HEK293 (cell line): Measurements from ENCODE around the gene RPL3.

Experiments
- CTCF ChIA-PET: fragments of 350-600 bp; formaldehyde crosslinking; extraction: SDS; loops from one replicate; lab custom pipeline; 2021; ENCODE audit warnings: antibody characterized with exemption; lab: Yijun Ruan, JAX
- POLR2A ChIA-PET: fragments of 300-600 bp; formaldehyde crosslinking; extraction: SDS; loops from one replicate; lab custom pipeline; 2020; ENCODE audit warnings: antibody characterized with exemption, inconsistent platforms; lab: Yijun Ruan, JAX
- H3K27ac ChIP-seq: fragments of 200-500 bp; sonication (Bioruptor generic); 2 replicates; pipeline ENCODE4 v1.5.1; 2014; ENCODE audit warnings: low read depth, low read length, control low read depth, inconsistent platforms; ENCODE audit errors: extremely low read depth
- H3K36me3 ChIP-seq, 2 experiments: fragments of 200-500 bp in 1 of 2; sonication (Bioruptor generic) in 1 of 2; 1 replicate in 1 of 2; 2 replicates in 1 of 2; pipeline ENCODE4 v1.5.1; 2014 to 2017; ENCODE audit warnings: inconsistent platforms in 2 of 2, low read length in 2 of 2; ENCODE audit not compliant: control insufficient read depth in 2 of 2, insufficient read depth in 1 of 2
- H3K4me1 ChIP-seq: fragments of 200-500 bp; sonication (Bioruptor generic); 2 replicates; pipeline ENCODE4 v1.5.1; 2014; ENCODE audit warnings: mild to moderate bottlenecking, low read length, inconsistent platforms; ENCODE audit not compliant: control insufficient read depth, insufficient read depth
- H3K4me3 ChIP-seq: 2 replicates; pipeline ENCODE4 v1.5.1; 2011; ENCODE audit warnings: low read depth, mild to moderate bottlenecking, control low read depth, low read length, moderate library complexity
- H3K9me3 ChIP-seq: fragments of 200-500 bp; sonication (Bioruptor generic); 2 replicates; pipeline ENCODE4 v1.5.1; 2014; ENCODE audit warnings: low read depth, low read length, inconsistent platforms; ENCODE audit not compliant: control insufficient read depth, insufficient read depth
- HOXD13 ChIP-seq: sonication (generic); formaldehyde crosslinking; IDR thresholded peaks from 2 replicates; pipeline ENCODE4 v1.8.0; 2022; ENCODE audit warnings: missing genetic modification reagents, borderline replicate concordance
- PRDM1 ChIP-seq: fragments of 450-650 bp; formaldehyde crosslinking; IDR thresholded peaks from 2 replicates; pipeline ENCODE4; 2016; ENCODE audit warnings: missing biosample characterization, missing genetic modification characterization
- ZBTB20 ChIP-seq: fragments of 450-650 bp; formaldehyde crosslinking; IDR thresholded peaks from 2 replicates; pipeline ENCODE4 v1.5.1; 2016; ENCODE audit warnings: missing biosample characterization, missing genetic modification characterization
- ZNF146 ChIP-seq: fragments of 450-650 bp; formaldehyde crosslinking; IDR thresholded peaks from 2 replicates; pipeline ENCODE4 v1.5.1; 2016; ENCODE audit warnings: missing biosample characterization, missing genetic modification characterization
- ZNF174 ChIP-seq: fragments of 450-650 bp; formaldehyde crosslinking; IDR thresholded peaks from 2 replicates; pipeline ENCODE4 v1.5.0; 2017; ENCODE audit warnings: missing biosample characterization, mild to moderate bottlenecking, missing genetic modification characterization
- ZNF266 ChIP-seq: fragments of 450-650 bp; formaldehyde crosslinking; IDR thresholded peaks from 2 replicates; pipeline ENCODE4 v1.5.1; 2016; ENCODE audit warnings: missing biosample characterization, missing genetic modification characterization, low read depth
- ZNF292 ChIP-seq: fragments of 450-650 bp; formaldehyde crosslinking; IDR thresholded peaks from 2 replicates; pipeline ENCODE4 v1.5.1; 2016; ENCODE audit warnings: low read depth, missing biosample characterization, missing genetic modification characterization, borderline replicate concordance
- ZNF324 ChIP-seq: fragments of 450-650 bp; formaldehyde crosslinking; IDR thresholded peaks from 2 replicates; pipeline ENCODE4 v1.5.1; 2016; ENCODE audit warnings: missing biosample characterization, missing genetic modification characterization
- ZNF416 ChIP-seq: fragments of 450-650 bp; formaldehyde crosslinking; IDR thresholded peaks from 2 replicates; pipeline ENCODE4 v1.5.1; 2016; ENCODE audit warnings: missing biosample characterization, missing genetic modification characterization
- ZNF426 ChIP-seq: fragments of 450-650 bp; formaldehyde crosslinking; IDR thresholded peaks from 2 replicates; pipeline ENCODE4 v1.5.1; 2017; ENCODE audit warnings: missing biosample characterization, missing genetic modification characterization, mild to moderate bottlenecking, inconsistent platforms, moderate library complexity
- ZNF510 ChIP-seq: fragments of 450-650 bp; formaldehyde crosslinking; IDR thresholded peaks from 2 replicates; pipeline ENCODE4 v1.5.1; 2018; ENCODE audit warnings: mild to moderate bottlenecking, missing genetic modification characterization, missing biosample characterization; ENCODE audit not compliant: insufficient replicate concordance
- ZNF623 ChIP-seq: fragments of 450-650 bp; formaldehyde crosslinking; IDR thresholded peaks from 2 replicates; pipeline ENCODE4 v1.5.1; 2016; ENCODE audit warnings: missing biosample characterization, missing genetic modification characterization
- ZNF626 ChIP-seq: fragments of 450-650 bp; sonication (Bioruptor Pico); formaldehyde crosslinking; IDR thresholded peaks from 2 replicates; pipeline ENCODE4 v1.5.1; 2018; ENCODE audit warnings: missing biosample characterization, missing genetic modification characterization, inconsistent platforms
- ZNF677 ChIP-seq: fragments of 450-650 bp; IDR thresholded peaks from 2 replicates; pipeline ENCODE4 v1.5.0; 2018; ENCODE audit warnings: missing biosample characterization, mild to moderate bottlenecking, missing genetic modification characterization, moderate library complexity
- ZNF776 ChIP-seq: fragments of 450-650 bp; formaldehyde crosslinking; IDR thresholded peaks from 2 replicates; pipeline ENCODE4 v1.5.0; 2017; ENCODE audit warnings: missing biosample characterization, missing genetic modification characterization, borderline replicate concordance
- ZNF785 ChIP-seq: fragments of 450-650 bp; formaldehyde crosslinking; IDR thresholded peaks from 2 replicates; pipeline ENCODE4 v1.5.1; 2016; ENCODE audit warnings: missing biosample characterization, missing genetic modification characterization
- ZNF843 ChIP-seq: fragments of 450-650 bp; formaldehyde crosslinking; IDR thresholded peaks from 2 replicates; pipeline ENCODE4 v1.5.1; 2016; ENCODE audit warnings: missing biosample characterization, missing genetic modification characterization
- TF ChIP-seq, protein P1 (sequence below): fragments of 450-650 bp; formaldehyde crosslinking; IDR thresholded peaks from 2 replicates; pipeline ENCODE4 v1.5.1; 2016; ENCODE audit warnings: missing biosample characterization, missing genetic modification characterization
- TF ChIP-seq, protein P2 (sequence below): fragments of 450-650 bp; formaldehyde crosslinking; IDR thresholded peaks from 2 replicates; pipeline ENCODE4 v1.5.1; 2017; ENCODE audit warnings: missing biosample characterization, missing genetic modification characterization
- TF ChIP-seq, protein P3 (sequence below): fragments of 450-650 bp; formaldehyde crosslinking; IDR thresholded peaks from 2 replicates; pipeline ENCODE4 v1.5.1; 2017; ENCODE audit warnings: missing biosample characterization, missing genetic modification characterization
- TF ChIP-seq, protein P4 (sequence below): fragments of 450-650 bp; formaldehyde crosslinking; IDR thresholded peaks from 2 replicates; pipeline ENCODE4 v1.5.1; 2016; ENCODE audit warnings: missing biosample characterization, missing genetic modification characterization
- TF ChIP-seq, protein P5 (sequence below): fragments of 450-650 bp; formaldehyde crosslinking; IDR thresholded peaks from 2 replicates; pipeline ENCODE4 v1.5.1; 2016; ENCODE audit warnings: missing biosample characterization, missing genetic modification characterization, borderline replicate concordance
- TF ChIP-seq, protein P6 (sequence below): fragments of 450-650 bp; formaldehyde crosslinking; IDR thresholded peaks from 2 replicates; pipeline ENCODE4 v1.5.1; 2017; ENCODE audit warnings: missing biosample characterization, missing genetic modification characterization

Gene RPL3

DNA sequence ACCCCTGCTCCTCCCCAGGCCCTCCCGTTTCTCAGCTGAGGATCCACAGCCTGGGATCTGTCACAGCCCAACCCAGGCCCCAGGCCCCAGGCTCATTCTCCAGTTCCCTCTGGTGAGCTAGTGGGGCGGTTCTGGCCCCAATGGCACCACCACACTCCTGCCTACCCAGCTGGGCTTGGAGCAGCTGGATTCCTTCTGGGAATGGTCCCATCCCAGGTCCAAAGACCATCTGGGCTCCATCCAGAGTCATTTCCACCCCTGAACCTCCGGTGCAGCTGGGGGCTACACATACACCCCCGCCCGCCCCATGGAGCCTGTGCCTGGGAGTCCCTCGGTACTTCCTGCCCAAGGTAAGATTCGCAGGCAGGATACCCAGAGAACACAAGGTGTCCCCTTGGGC, 39.2 kb downstream of the RPL3 start:
- Histone ChIP-seq H3K4me1 (no peaks in the 10 kb centered on the region; the same call in 1 of the 2 replicates), H3K27ac (no peak overlapping the region), H3K9me3 (no peaks in the 10 kb centered on the region), H3K4me3 (no peak overlapping the region), H3K36me3 (no peaks in the 10 kb centered on the region)
- ChIA-PET POLR2A (interaction anchor here (0.8 to 1.0 kb wide), 2 partner anchors 27 to 40 kb away, joined by 4 read pairs; no protein-coding TSS in a partner anchor), CTCF (interaction anchor here (1.4 kb wide), 1 partner anchor 307 kb away, joined by 3 read pairs; no protein-coding TSS in a partner anchor)
- TF ChIP-seq ZNF626: no peak
- TF ChIP-seq ZNF623: no peak
- TF ChIP-seq ZNF146: no peak
- no peak for TF ChIP-seq ZNF510 (tag by site-specific recombination)
- TF ChIP-seq ZNF677 (tag by site-specific recombination): no peak
- TF ChIP-seq ZNF174 (tag by site-specific recombination): no peak

DNA sequence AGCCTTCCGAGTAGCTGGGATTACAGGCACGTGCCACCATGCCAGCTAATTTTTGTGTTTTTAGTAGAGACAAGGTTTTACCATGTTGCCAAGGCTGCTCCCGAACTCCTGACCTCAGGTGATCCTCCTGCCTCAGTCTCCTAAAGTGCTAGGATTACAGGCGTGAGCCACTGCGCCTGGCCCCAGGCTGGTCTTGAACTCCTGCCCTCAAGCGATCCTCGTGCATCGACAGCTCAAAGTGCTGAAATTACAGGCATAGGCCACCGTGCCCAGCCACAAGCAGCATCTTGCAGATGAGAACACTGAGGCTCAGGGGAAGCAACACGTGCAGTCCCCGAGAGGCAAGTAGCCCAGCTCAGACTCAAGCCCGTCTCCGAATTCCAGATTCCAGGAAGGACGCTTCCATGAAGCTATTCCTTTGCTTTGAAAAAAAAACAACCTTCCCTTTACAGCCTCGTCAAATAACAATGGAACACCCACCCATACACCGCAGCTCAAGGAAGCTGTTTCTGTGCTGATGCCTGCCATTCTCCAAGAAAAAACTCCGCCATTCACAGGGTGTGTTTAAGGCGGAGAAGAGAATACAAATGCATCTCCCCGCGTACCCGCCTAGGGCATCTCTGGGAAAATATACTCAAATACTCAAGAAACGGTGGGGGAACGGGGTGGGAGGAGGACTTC, 40.1 kb downstream of the RPL3 start:
- no peak for TF ChIP-seq ZBTB20 (tag by site-specific recombination)
- no peak for TF ChIP-seq ZNF426
- no peak for TF ChIP-seq ZNF292 (tag by site-specific recombination)
- no peak for TF ChIP-seq ZNF843
- TF ChIP-seq, protein P1, sequence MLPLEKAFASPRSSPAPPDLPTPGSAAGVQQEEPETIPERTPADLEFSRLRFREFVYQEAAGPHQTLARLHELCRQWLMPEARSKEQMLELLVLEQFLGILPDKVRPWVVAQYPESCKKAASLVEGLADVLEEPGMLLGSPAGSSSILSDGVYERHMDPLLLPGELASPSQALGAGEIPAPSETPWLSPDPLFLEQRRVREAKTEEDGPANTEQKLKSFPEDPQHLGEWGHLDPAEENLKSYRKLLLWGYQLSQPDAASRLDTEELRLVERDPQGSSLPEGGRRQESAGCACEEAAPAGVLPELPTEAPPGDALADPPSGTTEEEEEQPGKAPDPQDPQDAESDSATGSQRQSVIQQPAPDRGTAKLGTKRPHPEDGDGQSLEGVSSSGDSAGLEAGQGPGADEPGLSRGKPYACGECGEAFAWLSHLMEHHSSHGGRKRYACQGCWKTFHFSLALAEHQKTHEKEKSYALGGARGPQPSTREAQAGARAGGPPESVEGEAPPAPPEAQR (tag by site-specific recombination): no peak
- TF ChIP-seq, protein P2, sequence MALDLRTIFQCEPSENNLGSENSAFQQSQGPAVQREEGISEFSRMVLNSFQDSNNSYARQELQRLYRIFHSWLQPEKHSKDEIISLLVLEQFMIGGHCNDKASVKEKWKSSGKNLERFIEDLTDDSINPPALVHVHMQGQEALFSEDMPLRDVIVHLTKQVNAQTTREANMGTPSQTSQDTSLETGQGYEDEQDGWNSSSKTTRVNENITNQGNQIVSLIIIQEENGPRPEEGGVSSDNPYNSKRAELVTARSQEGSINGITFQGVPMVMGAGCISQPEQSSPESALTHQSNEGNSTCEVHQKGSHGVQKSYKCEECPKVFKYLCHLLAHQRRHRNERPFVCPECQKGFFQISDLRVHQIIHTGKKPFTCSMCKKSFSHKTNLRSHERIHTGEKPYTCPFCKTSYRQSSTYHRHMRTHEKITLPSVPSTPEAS (tag by site-specific recombination): no peak
- TF ChIP-seq ZNF174 (tag by site-specific recombination): no peak
- TF ChIP-seq PRDM1: no peak
- TF ChIP-seq, protein P3, sequence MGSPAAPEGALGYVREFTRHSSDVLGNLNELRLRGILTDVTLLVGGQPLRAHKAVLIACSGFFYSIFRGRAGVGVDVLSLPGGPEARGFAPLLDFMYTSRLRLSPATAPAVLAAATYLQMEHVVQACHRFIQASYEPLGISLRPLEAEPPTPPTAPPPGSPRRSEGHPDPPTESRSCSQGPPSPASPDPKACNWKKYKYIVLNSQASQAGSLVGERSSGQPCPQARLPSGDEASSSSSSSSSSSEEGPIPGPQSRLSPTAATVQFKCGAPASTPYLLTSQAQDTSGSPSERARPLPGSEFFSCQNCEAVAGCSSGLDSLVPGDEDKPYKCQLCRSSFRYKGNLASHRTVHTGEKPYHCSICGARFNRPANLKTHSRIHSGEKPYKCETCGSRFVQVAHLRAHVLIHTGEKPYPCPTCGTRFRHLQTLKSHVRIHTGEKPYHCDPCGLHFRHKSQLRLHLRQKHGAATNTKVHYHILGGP: no peak
- TF ChIP-seq ZNF266 (tag by site-specific recombination): no peak
- TF ChIP-seq, protein P4, sequence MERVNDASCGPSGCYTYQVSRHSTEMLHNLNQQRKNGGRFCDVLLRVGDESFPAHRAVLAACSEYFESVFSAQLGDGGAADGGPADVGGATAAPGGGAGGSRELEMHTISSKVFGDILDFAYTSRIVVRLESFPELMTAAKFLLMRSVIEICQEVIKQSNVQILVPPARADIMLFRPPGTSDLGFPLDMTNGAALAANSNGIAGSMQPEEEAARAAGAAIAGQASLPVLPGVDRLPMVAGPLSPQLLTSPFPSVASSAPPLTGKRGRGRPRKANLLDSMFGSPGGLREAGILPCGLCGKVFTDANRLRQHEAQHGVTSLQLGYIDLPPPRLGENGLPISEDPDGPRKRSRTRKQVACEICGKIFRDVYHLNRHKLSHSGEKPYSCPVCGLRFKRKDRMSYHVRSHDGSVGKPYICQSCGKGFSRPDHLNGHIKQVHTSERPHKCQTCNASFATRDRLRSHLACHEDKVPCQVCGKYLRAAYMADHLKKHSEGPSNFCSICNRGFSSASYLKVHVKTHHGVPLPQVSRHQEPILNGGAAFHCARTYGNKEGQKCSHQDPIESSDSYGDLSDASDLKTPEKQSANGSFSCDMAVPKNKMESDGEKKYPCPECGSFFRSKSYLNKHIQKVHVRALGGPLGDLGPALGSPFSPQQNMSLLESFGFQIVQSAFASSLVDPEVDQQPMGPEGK (tag by site-specific recombination): no peak
- no peak for TF ChIP-seq HOXD13 (CRISPR knock-in tag)
- TF ChIP-seq ZNF324: no peak
- no peak for TF ChIP-seq ZNF776
- TF ChIP-seq, protein P5, sequence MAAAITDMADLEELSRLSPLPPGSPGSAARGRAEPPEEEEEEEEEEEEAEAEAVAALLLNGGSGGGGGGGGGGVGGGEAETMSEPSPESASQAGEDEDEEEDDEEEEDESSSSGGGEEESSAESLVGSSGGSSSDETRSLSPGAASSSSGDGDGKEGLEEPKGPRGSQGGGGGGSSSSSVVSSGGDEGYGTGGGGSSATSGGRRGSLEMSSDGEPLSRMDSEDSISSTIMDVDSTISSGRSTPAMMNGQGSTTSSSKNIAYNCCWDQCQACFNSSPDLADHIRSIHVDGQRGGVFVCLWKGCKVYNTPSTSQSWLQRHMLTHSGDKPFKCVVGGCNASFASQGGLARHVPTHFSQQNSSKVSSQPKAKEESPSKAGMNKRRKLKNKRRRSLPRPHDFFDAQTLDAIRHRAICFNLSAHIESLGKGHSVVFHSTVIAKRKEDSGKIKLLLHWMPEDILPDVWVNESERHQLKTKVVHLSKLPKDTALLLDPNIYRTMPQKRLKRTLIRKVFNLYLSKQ (tag by site-specific recombination): no peak
- TF ChIP-seq ZNF416 (tag by site-specific recombination): no peak
- TF ChIP-seq ZNF785 (tag by site-specific recombination): no peak
- TF ChIP-seq, protein P6, sequence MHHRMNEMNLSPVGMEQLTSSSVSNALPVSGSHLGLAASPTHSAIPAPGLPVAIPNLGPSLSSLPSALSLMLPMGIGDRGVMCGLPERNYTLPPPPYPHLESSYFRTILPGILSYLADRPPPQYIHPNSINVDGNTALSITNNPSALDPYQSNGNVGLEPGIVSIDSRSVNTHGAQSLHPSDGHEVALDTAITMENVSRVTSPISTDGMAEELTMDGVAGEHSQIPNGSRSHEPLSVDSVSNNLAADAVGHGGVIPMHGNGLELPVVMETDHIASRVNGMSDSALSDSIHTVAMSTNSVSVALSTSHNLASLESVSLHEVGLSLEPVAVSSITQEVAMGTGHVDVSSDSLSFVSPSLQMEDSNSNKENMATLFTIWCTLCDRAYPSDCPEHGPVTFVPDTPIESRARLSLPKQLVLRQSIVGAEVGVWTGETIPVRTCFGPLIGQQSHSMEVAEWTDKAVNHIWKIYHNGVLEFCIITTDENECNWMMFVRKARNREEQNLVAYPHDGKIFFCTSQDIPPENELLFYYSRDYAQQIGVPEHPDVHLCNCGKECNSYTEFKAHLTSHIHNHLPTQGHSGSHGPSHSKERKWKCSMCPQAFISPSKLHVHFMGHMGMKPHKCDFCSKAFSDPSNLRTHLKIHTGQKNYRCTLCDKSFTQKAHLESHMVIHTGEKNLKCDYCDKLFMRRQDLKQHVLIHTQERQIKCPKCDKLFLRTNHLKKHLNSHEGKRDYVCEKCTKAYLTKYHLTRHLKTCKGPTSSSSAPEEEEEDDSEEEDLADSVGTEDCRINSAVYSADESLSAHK (tag by site-specific recombination): no peak
- TF ChIP-seq, all 188 proteins: peak for 0
- H3K27ac ChIP-seq: no peak overlapping the region
- no peaks in the 10 kb centered on the region for H3K9me3 ChIP-seq
- no peak overlapping the region for H3K4me3 ChIP-seq
- no peaks in the 10 kb centered on the region for H3K36me3 ChIP-seq
- H3K4me1 ChIP-seq: no peaks in the 10 kb centered on the region; the same call in 1 of the 2 replicates
- CTCF ChIA-PET: interaction anchor here (0.6 kb wide), 1 partner anchor 217 kb away, joined by 3 read pairs; no protein-coding TSS in a partner anchor
- POLR2A ChIA-PET: interaction anchor here (0.8 to 1.8 kb wide), 3 partner anchors 26 to 41 kb away, joined by 4 read pairs; partner anchors contain the start of gene RPL3
